ENCODE data around the gene PNO1. TPM values are rescaled to one million over a fixed set of nuclear protein-coding genes. Genes with fewer than 3 reads are reported as not detected.

PNO1 gene
- total RNA-seq, 1 donor from 2014 or later = 20.6 TPM

DNA sequence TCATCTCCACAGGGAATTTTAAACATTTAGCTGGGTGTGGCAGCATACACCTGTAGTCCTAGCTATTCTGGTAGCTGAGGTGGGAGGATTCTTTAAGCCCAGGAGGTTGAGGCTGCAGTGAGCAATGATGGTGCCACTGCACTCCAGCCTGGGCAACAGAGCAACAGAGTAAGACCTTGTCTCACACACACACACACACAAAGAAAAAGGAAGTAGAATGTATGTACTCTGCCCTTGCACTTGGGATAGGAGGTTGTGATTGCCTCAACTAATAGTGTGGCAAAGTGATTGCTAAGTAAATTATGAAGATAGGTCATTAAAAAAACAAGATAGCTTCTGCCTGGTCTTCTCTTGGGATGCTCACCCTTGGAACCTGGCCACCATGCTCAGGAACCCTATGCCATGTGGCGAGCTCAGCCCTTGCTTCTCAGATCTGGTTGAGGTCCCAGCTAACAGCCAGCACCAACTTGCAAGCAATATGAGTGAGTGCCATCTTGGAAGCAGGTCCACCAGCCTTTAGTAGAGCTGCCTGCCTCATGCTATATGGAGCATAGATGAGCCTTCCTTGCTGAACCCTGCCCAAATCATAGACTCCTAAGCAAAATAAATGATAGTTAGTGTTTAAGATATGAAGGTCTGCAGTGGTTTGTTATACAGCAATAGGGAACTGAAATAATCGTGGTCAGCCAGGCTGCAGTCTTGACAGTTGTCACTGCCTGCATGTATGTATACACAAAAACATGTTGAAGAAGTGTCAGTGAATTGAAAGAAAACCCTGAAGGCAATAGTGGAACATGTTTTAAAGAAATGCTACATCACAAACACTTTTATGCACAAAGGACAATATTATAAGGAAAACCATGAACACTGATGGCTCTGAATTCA is 30.1 kb upstream of the PNO1 start:
- H3K4me1 Mint-ChIP-seq = peaks cover under 1% of the 10 kb centered on the region

DNA sequence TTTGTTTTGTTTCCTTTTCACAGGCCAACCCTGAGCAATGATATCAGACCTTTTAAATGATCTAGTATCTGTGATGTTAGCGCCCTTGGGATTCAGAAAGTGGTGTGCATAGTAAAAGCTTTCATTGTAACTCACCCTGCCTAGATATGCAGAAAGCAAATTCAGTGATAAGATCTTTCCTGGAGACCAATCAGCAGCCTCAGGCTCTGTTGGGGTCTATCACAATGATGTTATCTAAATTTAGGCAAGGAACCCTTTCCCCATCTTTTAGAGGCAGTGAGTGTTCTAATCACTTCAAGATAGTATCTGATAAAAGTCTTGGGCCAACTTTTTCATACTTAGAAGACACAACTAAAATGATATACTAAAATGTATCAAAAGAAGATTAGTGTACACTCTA is 23.6 kb upstream of the PNO1 start:
- no peaks in the 10 kb centered on the region for H3K4me1 Mint-ChIP-seq
- Histone ChIP-seq H2AFZ (replicated peaks) (no peak overlapping the region), H4K20me1 (ENCODE audit: low read depth) (no peaks in the 10 kb centered on the region), H3K36me3 (peaks cover 21% of the 10 kb centered on the region), H3K9me3 (ENCODE audit: low read depth) (no peaks in the 10 kb centered on the region), H3K9ac (no peak overlapping the region), H3K27ac (no peak overlapping the region), H3K4me2 (no peak overlapping the region), H3K79me2 (ENCODE audit: low read depth) (no peaks in the 10 kb centered on the region), H3K4me3 (no peak overlapping the region), H3F3A (ENCODE audit: low read depth) (no peaks in the 10 kb centered on the region), H3K27me3 (no peaks in the 10 kb centered on the region), H3K4me1 (no peaks in the 10 kb centered on the region)
- peaks cover 9% of the 10 kb centered on the region for H3K36me3 Mint-ChIP-seq
- H3K4me3 Mint-ChIP-seq = no peak overlapping the region
- no peaks in the 10 kb centered on the region for H3K27me3 Mint-ChIP-seq (ENCODE audit: insufficient read depth, low read depth)
- no peak overlapping the region for H3K27ac Mint-ChIP-seq
- TF ChIP-seq, protein P1, sequence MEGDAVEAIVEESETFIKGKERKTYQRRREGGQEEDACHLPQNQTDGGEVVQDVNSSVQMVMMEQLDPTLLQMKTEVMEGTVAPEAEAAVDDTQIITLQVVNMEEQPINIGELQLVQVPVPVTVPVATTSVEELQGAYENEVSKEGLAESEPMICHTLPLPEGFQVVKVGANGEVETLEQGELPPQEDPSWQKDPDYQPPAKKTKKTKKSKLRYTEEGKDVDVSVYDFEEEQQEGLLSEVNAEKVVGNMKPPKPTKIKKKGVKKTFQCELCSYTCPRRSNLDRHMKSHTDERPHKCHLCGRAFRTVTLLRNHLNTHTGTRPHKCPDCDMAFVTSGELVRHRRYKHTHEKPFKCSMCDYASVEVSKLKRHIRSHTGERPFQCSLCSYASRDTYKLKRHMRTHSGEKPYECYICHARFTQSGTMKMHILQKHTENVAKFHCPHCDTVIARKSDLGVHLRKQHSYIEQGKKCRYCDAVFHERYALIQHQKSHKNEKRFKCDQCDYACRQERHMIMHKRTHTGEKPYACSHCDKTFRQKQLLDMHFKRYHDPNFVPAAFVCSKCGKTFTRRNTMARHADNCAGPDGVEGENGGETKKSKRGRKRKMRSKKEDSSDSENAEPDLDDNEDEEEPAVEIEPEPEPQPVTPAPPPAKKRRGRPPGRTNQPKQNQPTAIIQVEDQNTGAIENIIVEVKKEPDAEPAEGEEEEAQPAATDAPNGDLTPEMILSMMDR (IDR thresholded peaks at IDR 0.05) = no peak
- no peak for TF ChIP-seq EZH2 (IDR thresholded peaks at IDR 0.05)
- TF ChIP-seq EZH2phosphoT487 (IDR thresholded peaks at IDR 0.05) = no peak
- DNase-seq (ENCODE audit: low spot score) = no peak
- no peaks in the 10 kb centered on the region for H3K9me3 Mint-ChIP-seq

More for the DNA sequence above, 30.1 kb upstream of the PNO1 start:
- no peak overlapping the region for H3K27ac Mint-ChIP-seq
- no peaks in the 10 kb centered on the region for H3K9me3 ChIP-seq (ENCODE audit: low read depth)
- no peaks in the 10 kb centered on the region for H3K27me3 ChIP-seq
- peaks cover 2% of the 10 kb centered on the region for H3K36me3 Mint-ChIP-seq
- no peaks in the 10 kb centered on the region for H3K4me1 ChIP-seq
- no peaks in the 10 kb centered on the region for H3K27me3 Mint-ChIP-seq (ENCODE audit: insufficient read depth, low read depth)
- H3K9me3 Mint-ChIP-seq = no peaks in the 10 kb centered on the region
- TF ChIP-seq EZH2 (IDR thresholded peaks at IDR 0.05) = no peak
- TF ChIP-seq, protein P1 (IDR thresholded peaks at IDR 0.05) = no peak
- TF ChIP-seq EZH2phosphoT487 (IDR thresholded peaks at IDR 0.05) = no peak
- peaks cover 10% of the 10 kb centered on the region for H3K36me3 ChIP-seq
- H3K4me2 ChIP-seq = no peak overlapping the region
- H4K20me1 ChIP-seq (ENCODE audit: low read depth) = no peaks in the 10 kb centered on the region
- peaks cover 5% of the 10 kb centered on the region for H3F3A ChIP-seq (ENCODE audit: low read depth)
- no peak overlapping the region for H2AFZ ChIP-seq (replicated peaks)
- H3K27ac ChIP-seq = no peak overlapping the region
- H3K79me2 ChIP-seq (ENCODE audit: low read depth) = no peaks in the 10 kb centered on the region
- no peak for DNase-seq (ENCODE audit: low spot score)
- H3K9ac ChIP-seq = no peak overlapping the region
- no peak overlapping the region for H3K4me3 ChIP-seq
- H3K4me3 Mint-ChIP-seq = no peak overlapping the region

- Mint-ChIP-seq H3K9me3 (no peaks in the 10 kb centered on the region), H3K27ac (no peak overlapping the region), H3K36me3 (peaks cover 9% of the 10 kb centered on the region), H3K4me1 (no peaks in the 10 kb centered on the region), H3K4me3 (no peak overlapping the region), H3K27me3 (ENCODE audit: insufficient read depth, low read depth) (no peaks in the 10 kb centered on the region)
- H3K4me3 ChIP-seq = no peak overlapping the region
- DNase-seq (ENCODE audit: low spot score) = no peak
- H3K9ac ChIP-seq = no peak overlapping the region
- no peaks in the 10 kb centered on the region for H4K20me1 ChIP-seq (ENCODE audit: low read depth)
- no peaks in the 10 kb centered on the region for H3K79me2 ChIP-seq (ENCODE audit: low read depth)
- no peak for TF ChIP-seq EZH2 (IDR thresholded peaks at IDR 0.05)
- TF ChIP-seq, protein P1 (IDR thresholded peaks at IDR 0.05) = no peak
- no peak for TF ChIP-seq EZH2phosphoT487 (IDR thresholded peaks at IDR 0.05)
- no peaks in the 10 kb centered on the region for H3K27me3 ChIP-seq
- H3K4me2 ChIP-seq = no peak overlapping the region
- no peaks in the 10 kb centered on the region for H3K9me3 ChIP-seq (ENCODE audit: low read depth)
- H3F3A ChIP-seq (ENCODE audit: low read depth) = no peaks in the 10 kb centered on the region
- no peak overlapping the region for H2AFZ ChIP-seq (replicated peaks)
- no peak overlapping the region for H3K27ac ChIP-seq
- no peaks in the 10 kb centered on the region for H3K4me1 ChIP-seq
- H3K36me3 ChIP-seq = peaks cover 21% of the 10 kb centered on the region
These were observed 23.1 kb upstream of the PNO1 start for GRCh38 chr2:68134554-68134953.

Measured in neural progenitor cell (in vitro differentiated cells).